RKO (cell line): ENCODE measurements around the gene TRPM2.
"Not testable (repeated sequence)": the region's sequence is repeated elsewhere in the genome, so short reads cannot be mapped to it uniquely, and the experiment has no call there.

Source experiments
- DNase-seq: peaks from one replicate; pipeline ENCODE4 v3.0.0-alpha.2; 2016; ENCODE audit warnings: low spot score

TRPM2 gene

GRCh38 chr21:44375281-44375651, 21.8 kb downstream of the TRPM2 start:
- DNase-seq: no peak

- DNase-seq: no peak
Observed at GRCh38 chr21:44375761-44376241, 22.4 kb downstream of the TRPM2 start.

- no peak for DNase-seq
Observed at GRCh38 chr21:44376606-44377005, 23.2 kb downstream of the TRPM2 start.

- no peak for DNase-seq
Observed at GRCh38 chr21:44377201-44377921, 23.9 kb downstream of the TRPM2 start.

GRCh38 chr21:44377922-44378645, 24.7 kb downstream of the TRPM2 start:
- no peak for DNase-seq

- DNase-seq: no peak
Observed at GRCh38 chr21:44378646-44379514, 25.5 kb downstream of the TRPM2 start.

GRCh38 chr21:44379515-44379848, 26.1 kb downstream of the TRPM2 start:
- DNase-seq: no peak

GRCh38 chr21:44379991-44380865, 26.8 kb downstream of the TRPM2 start:
- DNase-seq: no peak

- no peak for DNase-seq
Observed at GRCh38 chr21:44380876-44381275, 27.5 kb downstream of the TRPM2 start.

- DNase-seq: no peak
Observed at GRCh38 chr21:44381874-44382273, 28.5 kb downstream of the TRPM2 start.

GRCh38 chr21:44382536-44382935, 29.1 kb downstream of the TRPM2 start:
- DNase-seq: no peak

- DNase-seq: no peak
Observed at GRCh38 chr21:44383216-44383615, 29.8 kb downstream of the TRPM2 start.

- no peak for DNase-seq
Observed at GRCh38 chr21:44384968-44385367, 31.5 kb downstream of the TRPM2 start.

GRCh38 chr21:44389335-44389734, 35.9 kb downstream of the TRPM2 start:
- DNase-seq: no peak

- no peak for DNase-seq
Observed at GRCh38 chr21:44390886-44391285, 37.5 kb downstream of the TRPM2 start.

GRCh38 chr21:44391345-44392091, 38.1 kb downstream of the TRPM2 start:
- DNase-seq: no peak

GRCh38 chr21:44392185-44392584, 38.8 kb downstream of the TRPM2 start:
- no peak for DNase-seq

- DNase-seq: no peak
Observed at GRCh38 chr21:44392916-44393315, 39.5 kb downstream of the TRPM2 start.

- no peak for DNase-seq
Observed at GRCh38 chr21:44394733-44395132, 41.3 kb downstream of the TRPM2 start.

GRCh38 chr21:44395260-44395659, 41.8 kb downstream of the TRPM2 start:
- no peak for DNase-seq

- DNase-seq: not testable (repeated sequence)
Observed at GRCh38 chr21:44396803-44397202, 43.4 kb downstream of the TRPM2 start.
